Forelimb muscle (tissue), 1 donor: Measurements from ENCODE around the gene GSDMA. TPM values are rescaled to one million over a fixed set of nuclear protein-coding genes. Genes with fewer than 3 reads are reported as not detected.

Source experiments
- DNase-seq: peaks from one replicate; pipeline ENCODE4 v3.0.0-alpha.2; 2013; ENCODE audit warnings: low read depth
- polyA plus RNA-seq: library from polyadenylated mRNA; unstranded; fragments of 120-200 nt; gene quantifications from one replicate; pipeline ENCODE4 v1.2.1, GENCODE V29; 2013; ENCODE audit not compliant: insufficient read length

The GSDMA gene
- polyA plus RNA-seq, 1 donor, result 0.16 TPM

DNA sequence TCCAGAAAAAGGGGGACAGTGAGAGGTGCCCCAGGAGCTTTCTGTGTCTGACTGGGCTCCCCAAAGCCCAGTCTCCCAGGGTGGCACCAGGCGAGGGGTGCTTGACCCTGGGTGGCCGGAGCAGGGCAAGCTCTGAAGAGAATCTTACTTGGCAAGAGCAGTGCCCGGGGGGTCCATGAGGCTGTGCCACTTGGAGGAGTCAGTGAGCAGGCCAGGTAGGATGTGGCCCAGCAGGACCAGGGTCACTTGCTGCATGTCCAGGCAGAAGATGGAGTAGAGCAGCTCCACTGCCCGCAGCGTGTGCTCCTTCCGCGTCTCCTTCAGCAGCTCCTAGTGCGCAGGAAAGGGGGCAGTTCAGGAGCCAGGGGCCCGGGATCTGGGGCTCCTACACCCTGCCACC is 59.7 kb downstream of the GSDMA start:
- DNase-seq, result no peak

DNA sequence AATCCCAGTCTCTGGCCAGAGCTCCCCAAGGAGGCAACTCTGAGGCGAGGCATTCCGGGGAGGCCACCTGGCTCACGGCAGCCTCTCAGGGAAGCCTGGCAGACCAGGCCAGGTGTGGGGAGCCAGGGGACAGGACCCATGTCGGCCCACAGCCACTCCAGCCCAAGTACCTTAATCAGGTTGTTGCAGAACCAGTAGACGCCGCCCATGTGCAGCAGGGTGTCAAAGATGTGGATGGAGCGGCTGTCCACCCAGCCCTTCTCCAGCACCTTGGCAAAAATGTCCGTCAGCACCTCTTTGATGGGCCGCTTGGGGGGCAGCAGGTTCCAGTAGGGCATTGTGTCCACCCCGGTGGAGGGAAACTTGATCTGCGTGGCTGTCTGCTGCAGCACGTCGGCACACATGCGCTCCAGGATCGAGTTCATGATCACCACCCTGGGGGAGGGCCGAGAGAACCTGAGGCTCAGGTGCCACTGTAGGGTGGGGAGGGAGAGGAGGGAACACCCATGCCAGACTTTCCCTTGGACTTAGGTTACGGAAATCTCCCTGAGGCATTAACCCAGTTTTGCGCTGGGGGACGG is 60.2 kb downstream of the GSDMA start:
- DNase-seq, result no peak

DNA sequence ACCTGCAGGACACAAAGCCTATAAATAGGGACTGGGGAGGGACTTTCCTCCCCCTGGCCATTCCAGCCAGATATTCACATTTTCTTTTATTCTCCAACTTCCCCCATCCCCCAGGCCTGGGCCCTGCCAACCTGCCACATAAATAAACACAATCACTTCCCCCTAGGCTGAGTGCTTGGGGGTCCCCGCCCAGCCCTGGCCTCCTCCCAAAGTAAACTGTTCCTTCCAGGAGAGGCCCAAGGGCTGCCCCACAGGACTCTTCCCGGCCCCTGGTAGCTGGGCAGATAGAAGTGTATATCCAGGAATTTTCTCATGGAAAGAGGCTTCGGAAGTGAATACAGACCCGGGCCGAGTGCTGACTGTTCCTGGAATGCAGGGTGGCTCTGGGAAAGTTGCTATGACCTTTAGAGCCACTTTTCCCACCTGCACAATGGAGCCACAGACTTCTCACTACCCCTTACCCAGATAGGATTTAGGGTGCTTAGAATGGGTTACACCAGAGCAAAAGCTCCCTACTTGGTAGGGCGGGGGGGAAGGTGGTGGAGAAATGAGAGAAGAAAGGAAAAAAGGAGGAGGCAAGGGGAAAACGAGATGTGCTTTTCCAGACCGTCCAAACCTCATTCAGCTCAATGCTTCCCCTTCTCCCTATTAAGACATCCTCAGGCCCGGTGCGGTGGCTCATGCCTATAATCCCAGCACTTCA is 60.9 kb downstream of the GSDMA start:
- no peak for DNase-seq

DNA sequence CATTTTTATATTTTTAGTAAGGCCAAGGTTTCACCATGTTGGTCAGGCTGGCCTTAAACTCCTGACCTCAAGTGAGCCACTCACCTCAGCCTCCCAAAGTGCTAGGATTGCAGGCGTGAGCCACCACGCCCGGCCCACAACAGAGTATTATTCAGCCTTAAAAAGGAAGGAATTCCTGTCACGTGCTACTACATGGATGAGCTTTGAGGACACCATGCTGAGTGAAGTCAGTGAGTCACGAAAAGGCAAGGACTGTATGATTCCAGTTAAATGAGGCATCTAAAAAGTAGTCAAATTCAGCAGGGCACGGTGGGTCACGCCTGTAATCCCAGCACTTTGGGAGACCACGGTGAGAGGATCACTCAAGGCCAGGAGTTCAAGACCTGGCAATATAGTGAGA is 62.1 kb downstream of the GSDMA start:
- no peak for DNase-seq

DNA sequence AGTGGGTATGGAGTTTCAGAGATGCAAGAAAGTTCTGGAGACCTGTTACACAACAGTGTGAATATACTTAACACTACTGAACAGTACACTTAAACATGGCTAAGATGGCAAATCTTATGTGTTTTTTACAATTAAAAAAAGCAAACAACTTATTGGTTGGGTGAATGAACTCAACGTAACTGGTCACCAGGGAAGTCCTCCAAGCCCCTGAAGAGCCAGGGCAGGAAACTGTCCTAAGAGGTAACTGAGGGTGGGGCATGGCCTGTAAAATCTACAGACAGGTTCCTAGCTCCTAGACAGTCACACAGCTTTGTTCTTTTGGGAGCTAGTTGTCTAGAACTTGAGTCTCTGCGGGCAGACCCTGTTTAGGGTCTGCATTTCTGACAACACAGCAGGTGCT is 62.8 kb downstream of the GSDMA start:
- DNase-seq, result no peak

DNA sequence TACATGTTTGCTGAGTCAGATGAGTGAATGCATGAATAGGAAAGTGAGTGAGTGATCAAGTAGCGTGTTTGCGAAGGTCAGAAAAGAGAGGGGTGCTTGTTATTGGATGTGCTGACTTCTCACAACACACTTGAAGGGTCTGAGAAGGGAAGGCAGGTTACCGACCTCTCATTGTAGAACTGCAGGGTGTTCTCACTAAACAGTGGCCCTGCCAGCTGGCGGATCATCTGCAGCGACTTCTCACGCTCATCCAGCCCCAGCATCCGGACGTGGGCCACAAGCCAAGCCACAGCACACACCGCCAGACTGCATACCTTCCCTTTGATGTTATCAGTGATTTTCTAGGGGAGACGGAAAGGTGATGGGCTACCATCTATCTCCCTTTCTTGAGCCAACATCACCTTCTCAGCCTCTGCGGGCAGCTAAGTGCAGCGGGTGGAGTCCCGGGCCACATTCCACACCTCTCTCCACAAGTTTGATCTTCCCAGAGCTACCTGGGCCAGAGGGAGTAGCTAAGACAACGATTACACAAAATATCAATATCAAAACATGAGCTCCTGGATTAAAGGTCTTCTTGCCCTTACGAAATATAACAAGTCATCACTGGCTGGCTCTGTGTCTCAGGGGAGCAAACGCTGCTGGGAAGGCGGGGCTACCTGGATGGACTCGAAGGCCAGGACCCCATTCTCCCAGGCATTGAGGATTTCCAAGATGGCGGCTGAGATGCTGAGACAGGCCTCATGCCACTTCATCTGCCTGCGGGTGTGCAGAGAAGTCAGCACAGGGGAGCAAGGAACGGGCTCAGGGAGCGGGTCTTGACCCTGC is 63.4 kb downstream of the GSDMA start:
- DNase-seq, result no peak

DNA sequence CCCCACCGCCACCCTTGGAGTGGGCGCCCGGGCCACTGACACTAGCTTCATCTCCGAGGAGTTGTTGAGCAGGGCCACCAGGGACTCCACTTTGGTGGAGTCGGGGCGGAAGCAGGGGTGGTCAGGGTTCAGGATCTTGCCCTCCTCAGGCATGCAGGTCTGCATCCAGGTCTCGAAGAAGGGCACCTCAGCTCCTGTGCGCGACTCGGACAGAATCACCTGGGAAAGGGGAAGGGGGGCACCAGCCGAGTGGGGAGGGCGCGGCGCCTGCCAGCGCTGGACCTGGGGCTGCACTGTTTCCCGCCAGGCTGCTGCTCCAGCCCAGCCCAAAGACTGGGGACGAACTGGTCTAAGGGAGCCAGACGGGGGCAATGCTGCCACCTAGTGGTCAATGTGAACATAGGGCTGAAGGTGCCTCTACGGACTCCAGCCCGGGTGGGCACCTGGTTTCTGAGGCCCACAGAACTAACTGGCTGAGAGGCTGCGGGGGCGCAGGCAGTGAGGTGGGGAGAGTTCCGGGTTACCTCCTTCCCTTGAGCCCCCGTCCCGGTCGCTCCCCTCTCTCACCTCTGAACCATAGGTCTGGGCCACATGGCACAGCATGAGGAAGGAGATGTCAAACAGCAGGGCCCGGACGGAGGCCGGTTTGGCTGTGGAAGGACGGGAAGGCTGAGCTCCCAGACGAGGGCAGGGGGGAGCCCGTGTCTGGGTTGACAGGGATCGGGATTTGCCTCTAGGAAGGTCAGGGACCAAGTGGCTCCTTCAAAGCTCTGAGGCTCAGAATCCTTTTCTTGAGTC is 64.2 kb downstream of the GSDMA start:
- DNase-seq, result peak; percentile 44

Other genes with a start within 250 kb of the GSDMA start
- gene MIEN1, start 232.5 kb upstream of the GSDMA start, polyA plus RNA-seq, result 18.1 TPM
- 0.51 TPM for gene GRB7, start 225.1 kb upstream of the GSDMA start, polyA plus RNA-seq
- gene IKZF3, start 98.7 kb upstream of the GSDMA start, polyA plus RNA-seq, result 0.22 TPM
- not detected for gene ZPBP2, start 94.8 kb upstream of the GSDMA start, polyA plus RNA-seq
- gene GSDMB, start 44.4 kb upstream of the GSDMA start, polyA plus RNA-seq, result 11.6 TPM
- gene ORMDL3, start 35.4 kb upstream of the GSDMA start, polyA plus RNA-seq, result 38.8 TPM
- not detected for gene LRRC3C, start 35.3 kb upstream of the GSDMA start, polyA plus RNA-seq
- 92.0 TPM for gene PSMD3, start 17.8 kb downstream of the GSDMA start, polyA plus RNA-seq
- gene CSF3, start 52.4 kb downstream of the GSDMA start, polyA plus RNA-seq, result 0.14 TPM
- 71.8 TPM for gene MED24, start 91.4 kb downstream of the GSDMA start, polyA plus RNA-seq
- gene THRA, start 100.0 kb downstream of the GSDMA start, polyA plus RNA-seq, result 72.2 TPM
- gene NR1D1, start 137.6 kb downstream of the GSDMA start, polyA plus RNA-seq, result 5.7 TPM
- 111 TPM for gene MSL1, start 159.0 kb downstream of the GSDMA start, polyA plus RNA-seq
- gene CASC3, start 177.5 kb downstream of the GSDMA start, polyA plus RNA-seq, result 55.5 TPM
- 8.6 TPM for gene RAPGEFL1, start 214.5 kb downstream of the GSDMA start, polyA plus RNA-seq